Dendritic cell treated with granulocyte-macrophage colony-stimulating factor and Interleukin-4, amounts not matched to agents 40 ng/mL and 50 ng/mL, for 4 days (primary cell): ENCODE measurements around the gene DPAGT1.

Source experiments
- H3K27ac Mint-ChIP-seq: one replicate; pipeline ENCODE4 v1.8.0; 2022; ENCODE audit warnings: mild to moderate bottlenecking, mixed read lengths
- H3K27me3 Mint-ChIP-seq: one replicate; pipeline ENCODE4 v1.8.0; 2022; ENCODE audit warnings: mild to moderate bottlenecking, mixed read lengths
- H3K36me3 Mint-ChIP-seq: one replicate; pipeline ENCODE4 v1.8.0; 2022; ENCODE audit warnings: low read depth, mixed read lengths
- H3K4me1 Mint-ChIP-seq: one replicate; pipeline ENCODE4 v1.8.0; 2022; ENCODE audit warnings: low read depth, mixed read lengths
- H3K4me3 Mint-ChIP-seq: one replicate; pipeline ENCODE4 v1.8.0; 2022; ENCODE audit warnings: mild to moderate bottlenecking, moderate library complexity, mixed read lengths
- H3K9me3 Mint-ChIP-seq: one replicate; pipeline ENCODE4 v1.8.0; 2022; ENCODE audit warnings: mixed read lengths
- intact Hi-C: fragments of 100-400 bp; cut with micrococcal nuclease; formaldehyde crosslinking; loops from one replicate; pipeline ENCODE4 v1.15.0; 2022

The DPAGT1 gene

GRCh38 chr11:119051440-119052162, 50.1 kb downstream of the DPAGT1 start:
- Mint-ChIP-seq H3K27me3 (no peaks in the 10 kb centered on the region), H3K27ac (no peak overlapping the region), H3K36me3 (peaks cover 96% of the 10 kb centered on the region), H3K9me3 (no peaks in the 10 kb centered on the region), H3K4me1 (peaks cover 35% of the 10 kb centered on the region), H3K4me3 (no peak overlapping the region)
- intact Hi-C loops, result no loop called here

- Mint-ChIP-seq H3K4me3 (no peak overlapping the region), H3K27me3 (no peaks in the 10 kb centered on the region), H3K4me1 (peaks cover 12% of the 10 kb centered on the region), H3K27ac (peak overlapping the region; percentile 9), H3K9me3 (no peaks in the 10 kb centered on the region), H3K36me3 (peaks cover 98% of the 10 kb centered on the region)
- intact Hi-C loops, result no loop called here
These were observed 52.6 kb downstream of the DPAGT1 start for GRCh38 chr11:119049081-119049480.

GRCh38 chr11:119048644-119049043, 53.0 kb downstream of the DPAGT1 start:
- H3K27ac Mint-ChIP-seq, result peak overlapping the region; percentile 9
- H3K27me3 Mint-ChIP-seq, result no peaks in the 10 kb centered on the region
- H3K4me3 Mint-ChIP-seq, result no peak overlapping the region
- peaks cover 8% of the 10 kb centered on the region for H3K4me1 Mint-ChIP-seq
- intact Hi-C loops, result no loop called here
- H3K9me3 Mint-ChIP-seq, result no peaks in the 10 kb centered on the region
- H3K36me3 Mint-ChIP-seq, result peaks cover 95% of the 10 kb centered on the region

- H3K36me3 Mint-ChIP-seq, result peaks cover 80% of the 10 kb centered on the region
- no peaks in the 10 kb centered on the region for H3K4me1 Mint-ChIP-seq
- H3K27ac Mint-ChIP-seq, result no peak overlapping the region
- no peaks in the 10 kb centered on the region for H3K27me3 Mint-ChIP-seq
- intact Hi-C loops, result no loop called here
- H3K9me3 Mint-ChIP-seq, result no peaks in the 10 kb centered on the region
- no peak overlapping the region for H3K4me3 Mint-ChIP-seq
These were observed 54.4 kb downstream of the DPAGT1 start for GRCh38 chr11:119047205-119047604.
